Measurements from ENCODE around the gene FLT3.
"Not testable (repeated sequence)": the region's sequence is repeated elsewhere in the genome, so short reads cannot be mapped to it uniquely, and the experiment has no call there.

Gene FLT3

DNA sequence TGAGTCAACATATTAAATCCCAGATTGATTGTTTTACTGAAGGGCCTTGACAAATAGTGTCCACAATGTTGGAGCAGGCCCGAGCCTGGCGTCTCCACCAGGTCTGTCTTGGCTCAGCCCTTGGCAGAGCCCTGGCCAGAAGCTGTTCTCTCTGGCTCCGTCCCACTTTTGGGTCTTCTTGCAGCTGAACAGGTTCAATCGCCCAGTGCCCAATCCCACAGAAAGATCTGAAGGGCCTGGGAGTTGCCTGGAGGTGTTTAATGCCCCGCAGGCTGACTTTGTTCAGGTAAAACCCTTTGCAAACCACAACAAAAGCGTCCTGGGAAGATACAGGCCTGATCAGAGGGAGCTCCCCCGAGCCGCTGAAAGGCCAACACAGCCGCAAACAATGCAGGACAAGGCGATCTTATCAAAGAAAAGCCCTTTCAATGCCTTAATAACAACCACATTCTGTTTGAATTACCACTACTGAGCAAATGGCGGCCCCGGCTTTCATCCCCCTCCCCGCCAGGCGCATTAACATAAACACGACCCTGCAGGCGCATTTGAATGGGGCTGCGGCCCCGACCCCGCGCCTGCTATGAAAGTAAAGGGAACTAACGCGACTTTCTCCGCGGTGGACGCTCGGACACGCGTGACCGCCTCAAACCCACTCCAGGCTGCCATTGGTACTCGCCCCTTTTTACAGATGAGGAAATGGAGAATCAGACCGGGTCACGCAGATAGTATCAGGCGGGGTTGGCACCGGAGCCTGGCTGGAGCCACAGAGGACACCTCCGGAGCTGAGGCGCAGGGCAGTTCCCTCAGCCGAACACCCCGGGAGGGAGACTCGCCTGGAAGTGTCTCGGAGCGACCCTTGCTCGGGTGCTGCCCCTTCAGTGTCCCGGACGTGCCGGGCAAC is 134.4 kb downstream of the FLT3 start:
- no peak overlapping the region for H3K4me3 ChIP-seq (ENCODE audit: low read depth, low read length)
- TF ChIP-seq, protein P1, sequence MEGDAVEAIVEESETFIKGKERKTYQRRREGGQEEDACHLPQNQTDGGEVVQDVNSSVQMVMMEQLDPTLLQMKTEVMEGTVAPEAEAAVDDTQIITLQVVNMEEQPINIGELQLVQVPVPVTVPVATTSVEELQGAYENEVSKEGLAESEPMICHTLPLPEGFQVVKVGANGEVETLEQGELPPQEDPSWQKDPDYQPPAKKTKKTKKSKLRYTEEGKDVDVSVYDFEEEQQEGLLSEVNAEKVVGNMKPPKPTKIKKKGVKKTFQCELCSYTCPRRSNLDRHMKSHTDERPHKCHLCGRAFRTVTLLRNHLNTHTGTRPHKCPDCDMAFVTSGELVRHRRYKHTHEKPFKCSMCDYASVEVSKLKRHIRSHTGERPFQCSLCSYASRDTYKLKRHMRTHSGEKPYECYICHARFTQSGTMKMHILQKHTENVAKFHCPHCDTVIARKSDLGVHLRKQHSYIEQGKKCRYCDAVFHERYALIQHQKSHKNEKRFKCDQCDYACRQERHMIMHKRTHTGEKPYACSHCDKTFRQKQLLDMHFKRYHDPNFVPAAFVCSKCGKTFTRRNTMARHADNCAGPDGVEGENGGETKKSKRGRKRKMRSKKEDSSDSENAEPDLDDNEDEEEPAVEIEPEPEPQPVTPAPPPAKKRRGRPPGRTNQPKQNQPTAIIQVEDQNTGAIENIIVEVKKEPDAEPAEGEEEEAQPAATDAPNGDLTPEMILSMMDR (IDR thresholded peaks at IDR 0.05; ENCODE audit: low read depth, low read length) = no peak
- TF ChIP-seq, protein P2, sequence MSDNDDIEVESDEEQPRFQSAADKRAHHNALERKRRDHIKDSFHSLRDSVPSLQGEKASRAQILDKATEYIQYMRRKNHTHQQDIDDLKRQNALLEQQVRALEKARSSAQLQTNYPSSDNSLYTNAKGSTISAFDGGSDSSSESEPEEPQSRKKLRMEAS (IDR thresholded peaks at IDR 0.05; ENCODE audit: low read depth, low read length) = no peak
- TF ChIP-seq MYC (IDR thresholded peaks at IDR 0.05; ENCODE audit: low read depth, low read length) (no peak), POLR2A (IDR thresholded peaks at IDR 0.05; ENCODE audit: extremely low read depth, insufficient read length) (no peak)
- no peak for DNase-seq (ENCODE audit: low read depth)

DNA sequence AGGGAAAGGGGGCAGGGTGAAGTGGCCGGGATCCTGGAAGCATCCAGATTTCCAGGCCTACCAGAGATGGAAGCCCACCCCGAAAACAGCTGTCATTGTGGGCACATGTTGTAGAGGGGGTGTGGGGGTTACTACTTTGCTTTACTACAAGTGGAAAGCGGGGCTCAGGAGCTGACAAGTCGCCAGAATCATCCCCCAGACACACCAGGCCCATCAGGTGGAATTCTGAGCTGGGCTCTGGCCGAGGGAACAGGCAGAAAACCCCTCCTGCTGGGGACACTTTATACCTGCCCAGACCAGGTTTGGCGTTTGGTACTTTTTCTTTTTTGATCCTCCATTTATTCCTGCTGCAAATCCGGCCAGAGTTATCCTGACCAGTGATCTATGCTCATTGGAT is 135.0 kb downstream of the FLT3 start:
- DNase-seq (ENCODE audit: low read depth) = no peak
- H3K4me3 ChIP-seq (ENCODE audit: low read depth, low read length) = no peak overlapping the region
- TF ChIP-seq, protein P2 (IDR thresholded peaks at IDR 0.05; ENCODE audit: low read depth, low read length) = no peak
- TF ChIP-seq MYC (IDR thresholded peaks at IDR 0.05; ENCODE audit: low read depth, low read length) (no peak), POLR2A (IDR thresholded peaks at IDR 0.05; ENCODE audit: extremely low read depth, insufficient read length) (no peak)
- TF ChIP-seq, protein P1 (IDR thresholded peaks at IDR 0.05; ENCODE audit: low read depth, low read length) = no peak

DNA sequence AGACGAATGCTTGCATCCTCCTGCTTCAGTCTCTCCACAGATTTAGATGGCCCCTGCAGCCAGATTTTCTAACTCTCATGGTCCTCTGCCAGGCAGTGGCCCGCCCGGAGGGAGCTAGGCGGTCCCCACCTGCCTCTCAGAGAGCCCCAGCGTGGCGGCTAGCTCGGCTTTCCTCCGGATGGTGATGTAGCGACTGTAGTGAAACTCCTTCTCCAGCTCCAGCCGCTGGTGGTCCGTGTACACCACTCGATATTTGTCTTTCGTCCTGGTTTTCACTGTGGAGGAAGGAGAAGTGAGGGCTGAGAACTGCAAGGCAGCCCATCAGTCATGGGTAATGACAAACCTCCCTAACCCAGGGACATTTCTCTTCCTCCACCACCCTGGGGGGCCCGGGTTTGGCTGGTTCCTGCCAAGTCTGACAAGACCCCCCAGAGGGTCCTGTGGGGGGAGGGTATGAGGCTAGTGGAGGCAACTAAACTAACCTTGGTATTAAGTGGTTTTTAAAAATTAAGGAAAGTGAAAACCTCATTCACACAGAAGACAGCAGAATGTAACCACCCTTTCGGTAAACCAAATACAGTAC is 135.5 kb downstream of the FLT3 start:
- H3K4me3 ChIP-seq (ENCODE audit: low read depth, low read length) = no peak overlapping the region
- DNase-seq (ENCODE audit: low read depth) = no peak
- TF ChIP-seq POLR2A (IDR thresholded peaks at IDR 0.05; ENCODE audit: extremely low read depth, insufficient read length) = no peak
- TF ChIP-seq, protein P1 (IDR thresholded peaks at IDR 0.05; ENCODE audit: low read depth, low read length) = no peak
- no peak for TF ChIP-seq MYC (IDR thresholded peaks at IDR 0.05; ENCODE audit: low read depth, low read length)
- TF ChIP-seq, protein P2 (IDR thresholded peaks at IDR 0.05; ENCODE audit: low read depth, low read length) = no peak

DNA sequence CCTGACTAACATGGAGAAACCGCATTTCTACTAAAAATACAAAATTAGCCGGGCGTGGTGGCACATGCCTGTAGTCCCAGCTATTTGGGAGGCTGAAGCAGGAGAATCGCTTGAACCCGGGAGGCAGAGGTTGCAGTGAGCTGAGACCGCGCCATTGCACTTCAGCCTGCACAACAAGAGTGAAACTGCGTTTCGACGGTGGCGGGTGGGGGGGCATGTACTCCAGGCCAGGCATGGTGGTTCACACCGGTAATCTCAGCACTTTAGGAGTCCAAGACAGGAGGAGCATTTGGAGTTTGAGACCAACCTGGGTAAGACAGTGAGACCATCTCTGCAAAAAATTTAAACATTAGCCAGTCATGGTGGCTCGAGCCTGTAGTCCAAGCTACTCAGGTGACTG is 136.2 kb downstream of the FLT3 start:
- not testable (repeated sequence) for H3K4me3 ChIP-seq (ENCODE audit: low read depth, low read length); DNase-seq (ENCODE audit: low read depth)

DNA sequence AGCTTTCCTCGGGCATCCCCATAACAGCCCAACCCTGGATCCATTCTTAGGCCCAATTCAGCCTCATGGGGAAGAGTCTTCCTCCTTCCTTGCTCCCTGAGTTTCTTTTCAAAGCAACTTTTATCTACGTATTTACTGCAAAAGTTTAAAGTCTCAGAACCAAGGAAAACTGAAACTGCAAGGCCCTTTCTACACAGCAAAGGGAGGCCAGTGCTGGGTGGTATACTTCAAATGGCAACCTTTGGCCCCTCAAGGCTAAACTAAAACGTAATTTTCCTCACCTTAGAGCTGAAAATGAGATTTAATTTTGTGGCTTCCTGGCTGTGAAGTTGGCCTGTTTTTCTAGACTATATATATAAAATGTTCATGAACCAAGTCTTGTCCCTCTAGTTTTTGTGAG is 136.9 kb downstream of the FLT3 start:
- H3K4me3 ChIP-seq (ENCODE audit: low read depth, low read length) = no peak overlapping the region
- no peak for DNase-seq (ENCODE audit: low read depth)
- no peak for TF ChIP-seq MYC (IDR thresholded peaks at IDR 0.05; ENCODE audit: low read depth, low read length)
- TF ChIP-seq, protein P1 (IDR thresholded peaks at IDR 0.05; ENCODE audit: low read depth, low read length) = no peak
- TF ChIP-seq, protein P2 (IDR thresholded peaks at IDR 0.05; ENCODE audit: low read depth, low read length) = no peak
- TF ChIP-seq POLR2A (IDR thresholded peaks at IDR 0.05; ENCODE audit: extremely low read depth, insufficient read length) = no peak

DNA sequence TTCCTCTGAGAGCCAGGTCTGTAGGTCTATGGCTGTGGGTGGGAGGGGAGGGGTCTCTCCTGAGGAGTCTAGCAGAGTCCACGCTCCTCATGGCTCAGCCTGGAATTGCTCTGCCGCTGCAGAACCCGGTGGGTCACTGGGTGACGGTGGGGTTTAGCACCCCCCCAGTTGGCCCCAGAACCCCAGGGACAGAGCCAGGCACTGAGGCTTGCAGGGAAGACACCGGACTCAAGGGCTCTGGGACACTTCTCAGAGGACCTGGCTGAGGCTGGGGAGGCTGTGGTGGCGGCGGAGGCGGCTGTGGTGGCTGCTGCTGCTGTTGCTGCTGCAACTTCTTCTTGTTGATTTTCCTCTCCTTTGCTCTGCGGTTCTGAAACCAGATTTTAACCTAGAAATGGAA is 137.4 kb downstream of the FLT3 start:
- TF ChIP-seq POLR2A (IDR thresholded peaks at IDR 0.05; ENCODE audit: extremely low read depth, insufficient read length) = no peak
- TF ChIP-seq, protein P1 (IDR thresholded peaks at IDR 0.05; ENCODE audit: low read depth, low read length) = no peak
- TF ChIP-seq, protein P2 (IDR thresholded peaks at IDR 0.05; ENCODE audit: low read depth, low read length) = no peak
- TF ChIP-seq MYC (IDR thresholded peaks at IDR 0.05; ENCODE audit: low read depth, low read length) = no peak
- no peak overlapping the region for H3K4me3 ChIP-seq (ENCODE audit: low read depth, low read length)
- no peak for DNase-seq (ENCODE audit: low read depth)
